DOHH2 (cell line): ENCODE measurements around the gene ISL1.

Experiments used
- H3F3A ChIP-seq: fragments of 200-600 bp; sonication (generic), shearing (Covaris generic); 2 replicates; pipeline ENCODE4 v1.6.0; 2016; ENCODE audit warnings: antibody characterized with exemption, mild to moderate bottlenecking; ENCODE audit not compliant: control insufficient read depth, insufficient read depth
- H3K27ac ChIP-seq: fragments of 200-600 bp; sonication (generic); 2 replicates; pipeline ENCODE4 v1.5.1; 2014; ENCODE audit warnings: low read depth, mild to moderate bottlenecking, low read length, moderate library complexity
- H3K27me3 ChIP-seq: fragments of 200-600 bp; sonication (generic); 2 replicates; pipeline ENCODE4 v1.6.1; 2014; ENCODE audit warnings: mild to moderate bottlenecking, low read length, mixed read lengths; ENCODE audit not compliant: control insufficient read depth
- H3K36me3 ChIP-seq: fragments of 200-600 bp; sonication (generic); 2 replicates; pipeline ENCODE4 v1.6.1; 2014; ENCODE audit warnings: mild to moderate bottlenecking, low read length, moderate library complexity, mixed read lengths; ENCODE audit not compliant: control insufficient read depth
- H3K4me1 ChIP-seq: fragments of 200-600 bp; sonication (generic); 2 replicates; pipeline ENCODE4 v1.6.1; 2014; ENCODE audit warnings: mild to moderate bottlenecking, low read length, mixed read lengths; ENCODE audit not compliant: control insufficient read depth
- H3K4me2 ChIP-seq: fragments of 200-600 bp; sonication (generic); 2 replicates; pipeline ENCODE4 v1.6.0; 2014; ENCODE audit warnings: mild to moderate bottlenecking, low read length, moderate library complexity
- H3K4me3 ChIP-seq: fragments of 200-600 bp; sonication (generic); 2 replicates; pipeline ENCODE4 v1.5.1; 2014; ENCODE audit warnings: mild to moderate bottlenecking, low read length, mixed read lengths
- H3K79me2 ChIP-seq: fragments of 200-600 bp; sonication (generic); 2 replicates; pipeline ENCODE4 v1.6.1; 2014; ENCODE audit warnings: mild to moderate bottlenecking, low read length, mixed read lengths; ENCODE audit not compliant: control insufficient read depth
- H3K9me2 ChIP-seq: fragments of 200-600 bp; sonication (generic); replicated peaks from 2 replicates; pipeline ENCODE4 v1.6.1; 2014; ENCODE audit warnings: mild to moderate bottlenecking, low read length, mixed read lengths; ENCODE audit not compliant: control insufficient read depth
- H3K9me3 ChIP-seq: fragments of 200-600 bp; sonication (generic); 2 replicates; pipeline ENCODE4 v1.6.1; 2014; ENCODE audit warnings: antibody characterized with exemption, low read length, mixed read lengths; ENCODE audit not compliant: control insufficient read depth, insufficient read depth
- H4K20me1 ChIP-seq: fragments of 200-600 bp; sonication (generic); 2 replicates; pipeline ENCODE4 v1.6.0; 2014; ENCODE audit warnings: low read depth, mild to moderate bottlenecking, antibody characterized with exemption, low read length, moderate library complexity; ENCODE audit not compliant: control insufficient read depth, insufficient read depth
- EZH2phosphoT487 ChIP-seq: fragments of 200-600 bp; sonication (generic); IDR thresholded peaks from 2 replicates; pipeline ENCODE4 v1.6.1; 2017; ENCODE audit warnings: borderline replicate concordance, mild to moderate bottlenecking, antibody characterized with exemption, low read length, moderate library complexity, mixed read lengths
- TF ChIP-seq, protein P1 (sequence below): fragments of 200-600 bp; sonication (generic); IDR thresholded peaks from one replicate; pipeline ENCODE4 v1.5.1; 2014; ENCODE audit warnings: antibody characterized with exemption, mild to moderate bottlenecking, low read depth, low read length; ENCODE audit not compliant: poor library complexity, severe bottlenecking

Gene ISL1

DNA sequence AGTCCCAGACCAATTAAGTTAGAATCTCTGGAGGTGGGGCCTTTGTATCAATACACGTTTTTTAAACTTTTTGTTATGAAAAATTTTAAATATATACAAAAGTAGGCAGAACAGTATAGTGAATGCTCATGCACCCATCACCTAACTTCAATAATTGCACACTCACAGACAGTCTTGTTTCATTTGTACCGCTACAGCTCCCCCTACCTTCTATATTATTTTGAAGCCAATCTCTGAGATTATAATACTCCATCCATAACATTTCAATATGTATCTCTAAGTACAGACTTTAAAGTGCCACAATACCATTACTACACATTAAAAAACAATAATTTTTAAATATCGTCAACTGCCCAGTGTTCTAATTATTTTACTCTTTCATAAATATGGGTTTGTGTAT is 32.9 kb downstream of the ISL1 start:
- Histone ChIP-seq H3K4me1 (no peaks in the 10 kb centered on the region), H3K79me2 (no peaks in the 10 kb centered on the region), H3F3A (no peaks in the 10 kb centered on the region), H3K4me2 (no peak overlapping the region), H3K4me3 (no peak overlapping the region), H3K27me3 (peaks cover 4% of the 10 kb centered on the region; the same call in 1 of the 2 replicates), H3K27ac (no peak overlapping the region), H3K36me3 (no peaks in the 10 kb centered on the region), H4K20me1 (no peaks in the 10 kb centered on the region), H3K9me3 (no peaks in the 10 kb centered on the region), H3K9me2 (no peaks in the 10 kb centered on the region)
- TF ChIP-seq, protein P1, sequence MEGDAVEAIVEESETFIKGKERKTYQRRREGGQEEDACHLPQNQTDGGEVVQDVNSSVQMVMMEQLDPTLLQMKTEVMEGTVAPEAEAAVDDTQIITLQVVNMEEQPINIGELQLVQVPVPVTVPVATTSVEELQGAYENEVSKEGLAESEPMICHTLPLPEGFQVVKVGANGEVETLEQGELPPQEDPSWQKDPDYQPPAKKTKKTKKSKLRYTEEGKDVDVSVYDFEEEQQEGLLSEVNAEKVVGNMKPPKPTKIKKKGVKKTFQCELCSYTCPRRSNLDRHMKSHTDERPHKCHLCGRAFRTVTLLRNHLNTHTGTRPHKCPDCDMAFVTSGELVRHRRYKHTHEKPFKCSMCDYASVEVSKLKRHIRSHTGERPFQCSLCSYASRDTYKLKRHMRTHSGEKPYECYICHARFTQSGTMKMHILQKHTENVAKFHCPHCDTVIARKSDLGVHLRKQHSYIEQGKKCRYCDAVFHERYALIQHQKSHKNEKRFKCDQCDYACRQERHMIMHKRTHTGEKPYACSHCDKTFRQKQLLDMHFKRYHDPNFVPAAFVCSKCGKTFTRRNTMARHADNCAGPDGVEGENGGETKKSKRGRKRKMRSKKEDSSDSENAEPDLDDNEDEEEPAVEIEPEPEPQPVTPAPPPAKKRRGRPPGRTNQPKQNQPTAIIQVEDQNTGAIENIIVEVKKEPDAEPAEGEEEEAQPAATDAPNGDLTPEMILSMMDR = no peak
- no peak for TF ChIP-seq EZH2phosphoT487

DNA sequence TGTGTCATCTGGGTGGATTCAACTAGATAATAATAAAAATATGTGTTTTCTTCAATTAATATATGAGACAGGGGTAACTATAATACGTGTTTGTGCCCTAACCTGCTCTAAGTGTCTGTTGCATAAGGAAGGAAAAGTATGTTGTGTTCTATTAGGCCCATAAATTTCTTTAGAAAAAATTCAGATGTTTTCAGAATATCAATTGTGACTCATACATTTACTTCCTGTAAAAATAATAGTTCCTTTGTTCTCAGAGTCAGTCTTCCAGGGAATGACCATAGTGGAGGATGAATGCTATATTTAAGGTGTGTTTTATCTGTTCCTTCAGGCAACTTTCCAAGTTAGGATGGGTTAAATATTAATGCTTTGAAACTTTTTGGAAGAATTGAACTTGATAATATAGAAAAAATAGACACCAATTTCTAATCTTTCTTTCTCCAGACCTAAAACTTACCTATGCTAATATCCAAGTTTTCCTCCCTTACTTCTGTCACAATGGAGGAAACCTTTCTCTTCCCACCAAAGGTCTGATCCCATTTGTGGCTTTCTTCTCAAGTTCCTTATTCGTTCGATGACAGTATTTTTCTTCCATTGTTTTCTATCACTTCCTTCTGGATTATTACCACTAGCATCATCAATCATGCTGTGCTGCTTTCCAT is 49.9 kb downstream of the ISL1 start:
- H3K36me3 ChIP-seq = no peaks in the 10 kb centered on the region
- no peak overlapping the region for H3K4me2 ChIP-seq
- no peaks in the 10 kb centered on the region for H4K20me1 ChIP-seq
- H3K9me3 ChIP-seq = no peaks in the 10 kb centered on the region
- H3F3A ChIP-seq = no peaks in the 10 kb centered on the region
- H3K4me1 ChIP-seq = no peaks in the 10 kb centered on the region
- no peak overlapping the region for H3K4me3 ChIP-seq
- H3K79me2 ChIP-seq = no peaks in the 10 kb centered on the region
- TF ChIP-seq EZH2phosphoT487 = no peak
- TF ChIP-seq, protein P1 = no peak
- no peaks in the 10 kb centered on the region for H3K27me3 ChIP-seq
- no peak overlapping the region for H3K27ac ChIP-seq
- no peaks in the 10 kb centered on the region for H3K9me2 ChIP-seq

DNA sequence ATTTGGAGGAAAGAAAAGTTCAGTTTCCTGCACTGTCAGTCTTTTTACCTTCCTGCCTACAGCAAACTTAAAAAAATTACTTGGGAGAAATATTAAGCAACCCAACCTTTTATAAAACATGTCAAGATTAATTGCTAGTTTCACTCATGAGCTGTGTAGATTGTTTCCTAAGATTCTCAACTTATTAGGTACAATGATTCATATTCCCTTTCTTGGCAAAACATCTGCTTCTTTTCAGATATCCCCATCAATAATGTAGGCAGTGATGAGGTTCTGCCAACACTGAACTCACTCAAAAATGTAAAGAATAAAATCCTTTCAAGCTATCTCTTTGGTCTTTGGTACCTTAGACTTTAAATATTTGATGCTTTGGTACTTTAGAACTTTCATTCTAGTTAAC is 56.0 kb downstream of the ISL1 start:
- Histone ChIP-seq H3K36me3 (no peaks in the 10 kb centered on the region), H4K20me1 (no peaks in the 10 kb centered on the region), H3K9me3 (no peaks in the 10 kb centered on the region), H3K27ac (no peak overlapping the region), H3K4me3 (no peak overlapping the region), H3K27me3 (no peaks in the 10 kb centered on the region), H3K9me2 (no peaks in the 10 kb centered on the region), H3K79me2 (no peaks in the 10 kb centered on the region), H3K4me2 (no peak overlapping the region), H3F3A (no peaks in the 10 kb centered on the region), H3K4me1 (no peaks in the 10 kb centered on the region)
- TF ChIP-seq, protein P1 = no peak
- TF ChIP-seq EZH2phosphoT487 = no peak
